GM12878 (cell line): Measurements from ENCODE around the gene FILIP1L. TPM values are rescaled to one million over a fixed set of nuclear protein-coding genes. Genes with fewer than 3 reads are reported as not detected.
A peak's percentile ranks its signal among the peaks of the same experiment; 100 is the strongest.

Experiments
- BMI1 ChIP-seq: fragments of 450-650 bp; IDR thresholded peaks from 2 replicates; pipeline ENCODE4 v1.6.1; 2016; ENCODE audit warnings: mild to moderate bottlenecking, moderate library complexity, borderline replicate concordance
- ETV6 ChIP-seq, 2 experiments: fragments of 450-650 bp in 1 of 2; IDR thresholded peaks in 1 of 2; conservative IDR thresholded peaks in 1 of 2; 2 replicates each; pipeline ENCODE4 v1.6.1; 2014; ENCODE audit warnings: antibody characterized with exemption in 1 of 2, borderline replicate concordance in 1 of 2, low read depth in 1 of 2, mild to moderate bottlenecking in 1 of 2, moderate library complexity in 1 of 2
- FOS ChIP-seq: IDR thresholded peaks from 3 replicates; pipeline ENCODE4 v1.6.1; 2011; ENCODE audit warnings: borderline replicate concordance; ENCODE audit not compliant: insufficient read length; ENCODE audit errors: extremely low read depth
- HCFC1 ChIP-seq: fragments of 150-350 bp; IDR thresholded peaks from 2 replicates; pipeline ENCODE4 v1.6.1; 2014; ENCODE audit warnings: low read length
- IRF4 ChIP-seq: IDR thresholded peaks from 2 replicates; pipeline ENCODE4 v1.6.1; 2011; ENCODE audit warnings: low read depth, low read length
- MEF2B ChIP-seq: fragments of 450-650 bp; IDR thresholded peaks from 2 replicates; pipeline ENCODE4 v1.6.1; 2018; ENCODE audit warnings: mild to moderate bottlenecking, moderate library complexity; ENCODE audit not compliant: partially characterized antibody, poor library complexity, severe bottlenecking
- MTA2 ChIP-seq: fragments of 450-650 bp; IDR thresholded peaks from 2 replicates; pipeline ENCODE4 v1.6.1; 2016; ENCODE audit warnings: low read depth, mild to moderate bottlenecking, moderate library complexity
- MXI1 ChIP-seq: fragments of 150-350 bp; IDR thresholded peaks from 2 replicates; pipeline ENCODE4 v1.6.1; 2011; ENCODE audit warnings: low read depth, mild to moderate bottlenecking, inconsistent platforms, low read length, improper control_type of control experiment
- MYB ChIP-seq: fragments of 150-350 bp; IDR thresholded peaks from 2 replicates; pipeline ENCODE4 v1.6.1; 2014; ENCODE audit warnings: mild to moderate bottlenecking, low read depth, low read length, borderline replicate concordance
- NFIC ChIP-seq: IDR thresholded peaks from 2 replicates; pipeline ENCODE4 v1.6.1; 2012; ENCODE audit warnings: low read depth, mild to moderate bottlenecking, inconsistent platforms, low read length, moderate library complexity
- NR2C1 ChIP-seq: fragments of 450-650 bp; IDR thresholded peaks from 2 replicates; pipeline ENCODE4 v1.6.1; 2017; ENCODE audit warnings: antibody characterized with exemption, mild to moderate bottlenecking, moderate library complexity
- NR2C2 ChIP-seq: IDR thresholded peaks from 2 replicates; pipeline ENCODE4 v1.6.1; 2011; ENCODE audit warnings: borderline replicate concordance, low read depth; ENCODE audit not compliant: control insufficient read depth, insufficient read length
- POLR2AphosphoS2 ChIP-seq: IDR thresholded peaks from 2 replicates; pipeline ENCODE4 v1.6.1; 2011; ENCODE audit warnings: low read depth, mild to moderate bottlenecking, low read length, improper control_type of control experiment, moderate library complexity
- RAD21 ChIP-seq: IDR thresholded peaks from 2 replicates; pipeline ENCODE4 v1.6.1; 2011; ENCODE audit warnings: mild to moderate bottlenecking, low read depth, low read length, moderate library complexity; ENCODE audit not compliant: insufficient read depth
- RBBP5 ChIP-seq: fragments of 200-600 bp; sonication (generic); conservative IDR thresholded peaks from 2 replicates; pipeline ENCODE4 v1.6.1; 2016
- SPI1 ChIP-seq: IDR thresholded peaks from 2 replicates; pipeline ENCODE4 v1.6.1; 2011; ENCODE audit warnings: low read depth, mild to moderate bottlenecking, low read length, moderate library complexity, borderline replicate concordance; ENCODE audit not compliant: insufficient read depth
- SUPT20H ChIP-seq: IDR thresholded peaks from 2 replicates; pipeline ENCODE4 v1.6.1; 2011; ENCODE audit warnings: low read depth, mild to moderate bottlenecking, low read length, moderate library complexity, borderline replicate concordance; ENCODE audit not compliant: control insufficient read depth
- TBL1XR1 ChIP-seq: IDR thresholded peaks from 2 replicates; pipeline ENCODE4 v1.6.1; 2012; ENCODE audit warnings: low read depth, low read length, improper control_type of control experiment
- WRNIP1 ChIP-seq: IDR thresholded peaks from 2 replicates; pipeline ENCODE4 v1.6.1; 2011; ENCODE audit warnings: low read depth, low read length, improper control_type of control experiment, borderline replicate concordance
- YBX1 ChIP-seq: fragments of 450-650 bp; IDR thresholded peaks from 2 replicates; pipeline ENCODE4 v1.6.1; 2016; ENCODE audit warnings: antibody characterized with exemption
- ZNF384 ChIP-seq: IDR thresholded peaks from 2 replicates; pipeline ENCODE4 v1.6.1; 2012; ENCODE audit warnings: low read depth, mild to moderate bottlenecking, low read length, improper control_type of control experiment, borderline replicate concordance
- polyA plus RNA-seq, 11 experiments: library from polyadenylated mRNA; depleted of rRNA in 4 of 11; unstranded in 6 of 11; stranded (reverse) in 5 of 11; fragments of >200 nt; fragmentation: Nextera tagmentation in 4 of 11; fragmentation: Illumina TruSeq in 1 of 11; extraction: Ambion mirVana in 4 of 11; extraction: Trizol in 1 of 11; gene quantifications; 1 replicate in 1 of 11; 2 replicates in 10 of 11; pipeline versions ENCODE4 v1.2.1 to v1.2.3, GENCODE V29; 2011 to 2016; ENCODE audit warnings: inconsistent platforms in 2 of 11, missing spikeins in 2 of 11, low read depth in 1 of 11
- total RNA-seq, 4 experiments: library from RNA; depleted of rRNA in 3 of 4; stranded (reverse); fragments of >200 nt in 3 of 4; fragmentation: Illumina TruSeq in 1 of 4; extraction: Trizol in 1 of 4; gene quantifications; 2 replicates each; pipeline versions ENCODE4 v1.2.1 to v1.2.3, GENCODE V29; 2013 to 2021
- TF ChIP-seq, protein P1 (sequence below): fragments of 450-650 bp; IDR thresholded peaks from 2 replicates; pipeline ENCODE4 v1.6.1; 2017; ENCODE audit warnings: antibody characterized with exemption, mild to moderate bottlenecking, moderate library complexity
- TF ChIP-seq, protein P2 (sequence below): fragments of 450-650 bp; IDR thresholded peaks from 2 replicates; pipeline ENCODE4 v1.6.1; 2016; ENCODE audit warnings: mild to moderate bottlenecking
- TF ChIP-seq, protein P3 (sequence below): fragments of 150-350 bp; IDR thresholded peaks from 2 replicates; pipeline ENCODE4 v1.6.1; 2016; ENCODE audit warnings: low read depth, low read length

The FILIP1L gene
- total and polyA plus RNA-seq, 10 of the 15 experiments (the other 5 are each of a cell fraction or from before 2014, with no cell fraction given), result 0.24 to 6.1 (median 3.5) TPM

DNA sequence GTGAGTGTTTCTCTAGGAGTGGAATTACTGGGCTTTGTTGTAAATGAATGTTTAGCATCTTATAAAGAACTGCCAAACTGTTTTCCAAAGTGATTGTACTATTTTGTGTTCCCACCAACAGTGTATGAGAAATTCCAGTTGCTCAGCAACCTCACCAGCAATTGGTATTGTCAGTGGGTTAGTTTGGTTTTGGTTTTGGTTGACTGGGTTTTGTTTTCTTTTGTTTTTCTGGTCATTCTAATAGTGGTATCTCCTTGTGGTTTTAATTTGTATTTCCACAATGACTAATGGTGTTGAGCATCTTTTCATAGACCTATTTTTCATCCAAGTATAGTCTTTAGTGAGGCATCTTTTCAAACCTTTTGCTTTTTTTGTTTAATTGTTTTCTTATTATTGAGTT lies 27.1 kb downstream of the FILIP1L start (continued):
- TF ChIP-seq, protein P1, sequence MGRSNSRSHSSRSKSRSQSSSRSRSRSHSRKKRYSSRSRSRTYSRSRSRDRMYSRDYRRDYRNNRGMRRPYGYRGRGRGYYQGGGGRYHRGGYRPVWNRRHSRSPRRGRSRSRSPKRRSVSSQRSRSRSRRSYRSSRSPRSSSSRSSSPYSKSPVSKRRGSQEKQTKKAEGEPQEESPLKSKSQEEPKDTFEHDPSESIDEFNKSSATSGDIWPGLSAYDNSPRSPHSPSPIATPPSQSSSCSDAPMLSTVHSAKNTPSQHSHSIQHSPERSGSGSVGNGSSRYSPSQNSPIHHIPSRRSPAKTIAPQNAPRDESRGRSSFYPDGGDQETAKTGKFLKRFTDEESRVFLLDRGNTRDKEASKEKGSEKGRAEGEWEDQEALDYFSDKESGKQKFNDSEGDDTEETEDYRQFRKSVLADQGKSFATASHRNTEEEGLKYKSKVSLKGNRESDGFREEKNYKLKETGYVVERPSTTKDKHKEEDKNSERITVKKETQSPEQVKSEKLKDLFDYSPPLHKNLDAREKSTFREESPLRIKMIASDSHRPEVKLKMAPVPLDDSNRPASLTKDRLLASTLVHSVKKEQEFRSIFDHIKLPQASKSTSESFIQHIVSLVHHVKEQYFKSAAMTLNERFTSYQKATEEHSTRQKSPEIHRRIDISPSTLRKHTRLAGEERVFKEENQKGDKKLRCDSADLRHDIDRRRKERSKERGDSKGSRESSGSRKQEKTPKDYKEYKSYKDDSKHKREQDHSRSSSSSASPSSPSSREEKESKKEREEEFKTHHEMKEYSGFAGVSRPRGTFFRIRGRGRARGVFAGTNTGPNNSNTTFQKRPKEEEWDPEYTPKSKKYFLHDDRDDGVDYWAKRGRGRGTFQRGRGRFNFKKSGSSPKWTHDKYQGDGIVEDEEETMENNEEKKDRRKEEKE, result no peak
- no peak for TF ChIP-seq NR2C1
- peak; percentile 84 for TF ChIP-seq MTA2
- no peak for TF ChIP-seq WRNIP1
- peak; percentile 94 for TF ChIP-seq NFIC
- TF ChIP-seq ETV6 (conservative IDR thresholded peaks at IDR 0.05 in 1 of 2, IDR thresholded peaks at IDR 0.05 in 1 of 2; ENCODE audit: borderline replicate concordance in 1 of 2, low read depth in 1 of 2), result peak in 1 of 2 experiments; percentile 49; a peak in 1 of 4 replicates
- no peak for TF ChIP-seq MXI1
- no peak for TF ChIP-seq YBX1
- no peak for TF ChIP-seq NR2C2
- TF ChIP-seq FOS, result no peak
- no peak for TF ChIP-seq RAD21
- TF ChIP-seq MEF2B, result peak; percentile 46
- no peak for TF ChIP-seq HCFC1
- no peak for TF ChIP-seq MYB
- no peak; the same call in 1 of the 2 replicates for TF ChIP-seq TBL1XR1
- TF ChIP-seq SPI1, result no peak
- TF ChIP-seq SUPT20H, result no peak
- no peak for TF ChIP-seq POLR2AphosphoS2
- TF ChIP-seq, protein P2, sequence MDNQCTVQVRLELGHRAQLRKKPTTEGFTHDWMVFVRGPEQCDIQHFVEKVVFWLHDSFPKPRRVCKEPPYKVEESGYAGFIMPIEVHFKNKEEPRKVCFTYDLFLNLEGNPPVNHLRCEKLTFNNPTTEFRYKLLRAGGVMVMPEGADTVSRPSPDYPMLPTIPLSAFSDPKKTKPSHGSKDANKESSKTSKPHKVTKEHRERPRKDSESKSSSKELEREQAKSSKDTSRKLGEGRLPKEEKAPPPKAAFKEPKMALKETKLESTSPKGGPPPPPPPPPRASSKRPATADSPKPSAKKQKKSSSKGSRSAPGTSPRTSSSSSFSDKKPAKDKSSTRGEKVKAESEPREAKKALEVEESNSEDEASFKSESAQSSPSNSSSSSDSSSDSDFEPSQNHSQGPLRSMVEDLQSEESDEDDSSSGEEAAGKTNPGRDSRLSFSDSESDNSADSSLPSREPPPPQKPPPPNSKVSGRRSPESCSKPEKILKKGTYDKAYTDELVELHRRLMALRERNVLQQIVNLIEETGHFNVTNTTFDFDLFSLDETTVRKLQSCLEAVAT, result peak; percentile 70; the same call in 1 of the 2 replicates
- TF ChIP-seq RBBP5, result no peak
- TF ChIP-seq BMI1, result peak; percentile 59
- TF ChIP-seq IRF4, result peak; percentile 91
- TF ChIP-seq, protein P3, sequence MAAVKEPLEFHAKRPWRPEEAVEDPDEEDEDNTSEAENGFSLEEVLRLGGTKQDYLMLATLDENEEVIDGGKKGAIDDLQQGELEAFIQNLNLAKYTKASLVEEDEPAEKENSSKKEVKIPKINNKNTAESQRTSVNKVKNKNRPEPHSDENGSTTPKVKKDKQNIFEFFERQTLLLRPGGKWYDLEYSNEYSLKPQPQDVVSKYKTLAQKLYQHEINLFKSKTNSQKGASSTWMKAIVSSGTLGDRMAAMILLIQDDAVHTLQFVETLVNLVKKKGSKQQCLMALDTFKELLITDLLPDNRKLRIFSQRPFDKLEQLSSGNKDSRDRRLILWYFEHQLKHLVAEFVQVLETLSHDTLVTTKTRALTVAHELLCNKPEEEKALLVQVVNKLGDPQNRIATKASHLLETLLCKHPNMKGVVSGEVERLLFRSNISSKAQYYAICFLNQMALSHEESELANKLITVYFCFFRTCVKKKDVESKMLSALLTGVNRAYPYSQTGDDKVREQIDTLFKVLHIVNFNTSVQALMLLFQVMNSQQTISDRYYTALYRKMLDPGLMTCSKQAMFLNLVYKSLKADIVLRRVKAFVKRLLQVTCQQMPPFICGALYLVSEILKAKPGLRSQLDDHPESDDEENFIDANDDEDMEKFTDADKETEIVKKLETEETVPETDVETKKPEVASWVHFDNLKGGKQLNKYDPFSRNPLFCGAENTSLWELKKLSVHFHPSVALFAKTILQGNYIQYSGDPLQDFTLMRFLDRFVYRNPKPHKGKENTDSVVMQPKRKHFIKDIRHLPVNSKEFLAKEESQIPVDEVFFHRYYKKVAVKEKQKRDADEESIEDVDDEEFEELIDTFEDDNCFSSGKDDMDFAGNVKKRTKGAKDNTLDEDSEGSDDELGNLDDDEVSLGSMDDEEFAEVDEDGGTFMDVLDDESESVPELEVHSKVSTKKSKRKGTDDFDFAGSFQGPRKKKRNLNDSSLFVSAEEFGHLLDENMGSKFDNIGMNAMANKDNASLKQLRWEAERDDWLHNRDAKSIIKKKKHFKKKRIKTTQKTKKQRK, result no peak
- no peak for TF ChIP-seq ZNF384
